Skeletal muscle satellite cell (primary cell): ENCODE data around the gene EXD2.
"Not testable (repeated sequence)": the region's sequence is repeated elsewhere in the genome, so short reads cannot be mapped to it uniquely, and the experiment has no call there.

ENCODE experiments used
- H3K27me3 ChIP-seq: 2 replicates; pipeline ENCODE4 v1.7.0; 2013; ENCODE audit warnings: low read length; ENCODE audit not compliant: control insufficient read depth, insufficient read depth
- H3K36me3 ChIP-seq: 2 replicates; pipeline ENCODE4 v1.7.0; 2013; ENCODE audit warnings: mild to moderate bottlenecking, control low read depth, low read length; ENCODE audit not compliant: insufficient read depth
- H3K4me1 ChIP-seq: 2 replicates; pipeline ENCODE4 v1.7.0; 2013; ENCODE audit warnings: low read length; ENCODE audit not compliant: control insufficient read depth, insufficient read depth
- H3K4me2 ChIP-seq: 2 replicates; pipeline ENCODE4 v1.7.0; 2013; ENCODE audit warnings: mild to moderate bottlenecking, low read length
- H3K4me3 ChIP-seq: 2 replicates; pipeline ENCODE4 v1.7.0; 2013; ENCODE audit warnings: low read length
- H3K9ac ChIP-seq: 2 replicates; pipeline ENCODE4 v1.7.0; 2013; ENCODE audit warnings: mild to moderate bottlenecking, low read depth, low read length, moderate library complexity
- H3K9me3 ChIP-seq: replicated peaks from 2 replicates; pipeline ENCODE4 v1.7.0; 2013; ENCODE audit warnings: mild to moderate bottlenecking, control low read depth, low read length

Gene EXD2

DNA sequence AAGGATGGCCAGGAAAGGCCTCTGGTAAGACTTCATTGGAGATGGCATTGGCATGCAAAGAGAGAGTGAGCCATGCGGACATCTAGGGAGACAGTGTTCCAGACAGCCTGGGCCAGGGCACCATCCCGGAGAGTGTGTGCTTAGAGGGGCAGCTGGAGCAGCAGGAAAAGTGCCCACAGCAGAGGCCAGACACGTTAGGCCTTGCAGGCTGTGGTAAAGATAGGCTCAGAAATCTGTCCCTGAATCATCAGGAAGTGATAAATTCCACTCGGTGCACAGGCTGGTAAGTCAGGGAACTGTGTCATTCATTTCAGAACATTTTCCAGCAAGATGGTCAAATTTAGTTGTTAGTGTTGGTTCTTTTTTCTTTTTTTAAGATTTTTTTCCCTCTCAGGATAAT, 77.5 kb downstream of the EXD2 start:
- peak overlapping the region; percentile 53 for H3K9ac ChIP-seq
- H3K4me2 ChIP-seq = peak overlapping the region; percentile 37
- H3K9me3 ChIP-seq = no peaks in the 10 kb centered on the region
- H3K4me1 ChIP-seq = peaks cover 32% of the 10 kb centered on the region
- H3K36me3 ChIP-seq = no peaks in the 10 kb centered on the region
- no peak overlapping the region for H3K4me3 ChIP-seq
- H3K27me3 ChIP-seq = no peaks in the 10 kb centered on the region

DNA sequence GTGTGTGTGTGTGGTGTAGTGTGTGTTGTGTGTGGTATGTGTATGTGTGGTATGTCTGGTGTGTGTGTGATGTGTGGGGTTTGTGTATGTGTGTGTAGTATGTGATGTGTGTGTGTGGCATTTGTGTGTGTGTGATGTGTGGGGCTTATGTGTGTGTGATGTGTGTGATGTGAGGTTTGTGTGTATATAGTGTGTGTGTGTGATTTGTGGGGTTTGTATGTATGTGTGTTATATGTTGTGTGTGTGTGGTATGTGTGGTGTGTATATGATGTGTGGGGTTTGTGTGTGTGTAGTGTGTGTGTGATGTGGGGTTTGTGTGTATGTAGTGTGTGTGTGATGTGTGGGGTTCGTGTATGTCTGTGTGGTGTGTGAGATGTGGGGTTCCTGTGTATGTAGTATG, 78.1 kb downstream of the EXD2 start:
- H3K4me2 ChIP-seq = peak overlapping the region; percentile 37
- peak overlapping the region; percentile 19 for H3K9ac ChIP-seq
- H3K36me3 ChIP-seq = no peaks in the 10 kb centered on the region
- no peaks in the 10 kb centered on the region for H3K9me3 ChIP-seq
- H3K4me1 ChIP-seq = peaks cover 25% of the 10 kb centered on the region
- no peaks in the 10 kb centered on the region for H3K27me3 ChIP-seq
- no peak overlapping the region for H3K4me3 ChIP-seq

DNA sequence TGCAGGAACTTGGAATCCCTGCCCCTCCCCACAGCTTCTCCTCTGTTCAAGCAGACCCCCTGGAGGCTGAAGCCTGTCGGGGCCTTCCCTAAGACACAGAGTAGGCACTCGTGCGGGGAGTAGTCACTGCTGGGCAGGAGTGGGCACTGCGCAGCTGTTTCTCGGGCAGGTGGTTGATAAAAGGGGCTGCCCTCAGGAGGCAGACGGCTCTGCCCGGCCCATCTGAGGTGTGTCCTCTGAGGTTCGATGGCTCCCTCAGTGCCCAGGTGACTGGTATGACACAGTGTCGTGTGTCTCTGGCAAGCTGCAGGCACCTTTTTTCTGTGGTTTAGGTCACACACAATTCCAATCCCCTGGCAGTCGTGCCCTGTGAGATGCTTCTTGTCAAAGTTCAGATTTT, 78.8 kb downstream of the EXD2 start:
- H3K27me3 ChIP-seq = no peaks in the 10 kb centered on the region
- no peak overlapping the region for H3K4me2 ChIP-seq
- H3K4me3 ChIP-seq = no peak overlapping the region
- peaks cover 25% of the 10 kb centered on the region for H3K4me1 ChIP-seq
- H3K36me3 ChIP-seq = no peaks in the 10 kb centered on the region
- H3K9me3 ChIP-seq = no peaks in the 10 kb centered on the region
- no peak overlapping the region for H3K9ac ChIP-seq

DNA sequence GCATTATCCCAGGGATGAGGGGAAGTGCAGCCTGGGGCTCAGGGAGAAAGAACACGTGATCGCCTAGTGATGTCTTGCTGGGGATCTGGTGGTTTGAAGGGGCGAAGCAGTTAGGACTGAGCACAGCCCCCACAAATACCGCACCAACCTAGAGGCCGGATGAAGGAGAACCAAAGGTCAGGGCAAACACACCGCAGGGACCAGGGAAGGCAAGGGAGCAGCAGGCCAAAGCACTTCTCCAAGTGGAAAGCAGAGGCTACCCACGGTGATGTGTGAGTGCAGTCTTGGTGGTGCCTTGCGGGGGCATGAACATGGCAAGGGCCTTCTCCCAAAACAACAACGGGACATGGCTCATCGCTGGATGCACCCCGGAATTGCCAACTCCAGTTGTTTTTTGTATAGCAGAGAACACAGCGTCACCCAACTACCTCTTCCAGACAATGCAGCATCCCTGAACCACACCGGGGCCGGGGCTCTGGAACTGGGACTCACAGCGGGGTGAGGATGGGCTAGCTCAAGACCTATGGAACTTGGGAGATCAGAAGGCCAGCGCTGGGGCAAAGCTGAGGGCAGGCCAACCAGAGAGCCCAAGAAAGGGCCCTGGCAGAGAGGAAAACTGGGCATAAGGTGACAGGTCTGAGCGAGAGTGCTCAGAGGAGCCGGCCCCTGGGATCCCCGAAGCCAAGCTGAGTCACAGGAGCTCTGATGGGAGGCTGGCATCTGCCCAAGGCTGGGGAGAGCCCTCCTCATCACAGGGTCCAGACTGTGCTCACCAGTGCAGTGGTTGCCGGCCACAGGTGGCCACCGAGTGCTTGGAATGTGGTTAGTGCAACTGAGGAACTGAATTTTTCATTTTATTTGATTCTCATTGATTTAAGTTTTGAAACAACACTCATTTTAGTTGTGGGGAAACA, 79.8 kb downstream of the EXD2 start:
- Histone ChIP-seq H3K4me2 (no peak overlapping the region), H3K27me3 (no peaks in the 10 kb centered on the region), H3K4me3 (no peak overlapping the region), H3K4me1 (peaks cover 25% of the 10 kb centered on the region), H3K36me3 (no peaks in the 10 kb centered on the region), H3K9me3 (no peaks in the 10 kb centered on the region), H3K9ac (no peak overlapping the region)

DNA sequence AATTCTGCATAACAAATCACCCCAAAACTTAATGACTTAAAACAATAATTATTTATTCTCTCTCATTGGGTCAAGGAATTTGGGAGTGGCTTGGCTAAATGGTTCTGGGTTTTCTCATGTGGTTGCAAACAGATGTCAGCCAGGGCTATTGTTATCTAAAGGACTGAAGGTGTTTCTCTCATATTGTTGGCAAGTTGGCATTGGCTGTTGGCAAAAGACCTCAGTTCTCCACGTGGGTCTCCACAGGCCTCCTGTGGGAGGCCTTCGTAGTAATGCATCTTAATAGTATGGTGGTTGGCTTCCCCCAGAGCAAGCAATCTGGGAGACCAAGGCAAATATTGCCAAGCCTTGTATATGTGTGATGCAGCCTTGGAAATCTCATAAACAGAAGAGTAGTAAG, 83.0 kb downstream of the EXD2 start:
- no peaks in the 10 kb centered on the region for H3K27me3 ChIP-seq
- no peak overlapping the region for H3K9ac ChIP-seq
- no peaks in the 10 kb centered on the region for H3K36me3 ChIP-seq
- no peak overlapping the region for H3K4me2 ChIP-seq
- H3K4me3 ChIP-seq = no peak overlapping the region
- peaks cover 6% of the 10 kb centered on the region for H3K4me1 ChIP-seq
- no peaks in the 10 kb centered on the region for H3K9me3 ChIP-seq

DNA sequence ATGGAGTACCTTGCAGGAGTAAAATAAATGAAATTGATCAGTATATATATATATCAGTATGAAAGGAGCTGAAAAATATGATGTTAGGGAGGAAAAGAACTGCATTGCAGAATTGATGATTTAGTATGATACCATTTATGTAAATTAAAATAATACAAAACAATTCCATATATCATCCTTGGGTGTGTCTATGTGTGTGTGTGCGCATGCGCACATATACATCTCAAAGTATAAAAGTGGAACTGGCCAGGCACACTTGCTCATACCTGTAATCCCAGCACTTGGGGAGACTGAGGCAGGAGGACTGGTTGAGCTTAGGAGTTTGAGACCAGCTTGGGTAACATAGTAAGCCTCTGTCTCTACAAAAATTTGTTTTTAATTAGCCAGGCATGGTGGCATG, 84.0 kb downstream of the EXD2 start:
- H3K4me1 ChIP-seq = peaks cover 2% of the 10 kb centered on the region
- no peaks in the 10 kb centered on the region for H3K9me3 ChIP-seq
- no peak overlapping the region for H3K4me2 ChIP-seq
- H3K9ac ChIP-seq = no peak overlapping the region
- H3K27me3 ChIP-seq = no peaks in the 10 kb centered on the region
- no peaks in the 10 kb centered on the region for H3K36me3 ChIP-seq
- no peak overlapping the region for H3K4me3 ChIP-seq

DNA sequence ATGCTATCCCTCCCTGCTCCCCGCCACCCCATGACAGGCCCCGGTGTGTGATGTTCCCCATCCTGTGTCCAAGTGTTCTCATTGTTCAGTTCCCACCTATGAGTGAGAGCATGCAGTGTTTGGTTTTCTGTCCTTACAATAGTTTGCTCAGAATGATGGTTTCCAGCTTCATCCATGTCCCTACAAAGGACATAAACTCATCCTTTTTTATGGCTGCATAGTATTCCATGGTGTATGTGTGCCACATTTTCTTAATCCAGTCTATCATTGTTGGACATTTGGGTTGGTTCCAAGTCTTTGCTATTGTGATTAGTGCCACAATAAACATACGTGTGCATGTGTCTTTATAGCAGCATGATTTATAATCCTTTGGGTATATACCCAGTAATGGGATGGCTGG, 86.1 kb downstream of the EXD2 start:
- not testable (repeated sequence) for H3K4me3 ChIP-seq

DNA sequence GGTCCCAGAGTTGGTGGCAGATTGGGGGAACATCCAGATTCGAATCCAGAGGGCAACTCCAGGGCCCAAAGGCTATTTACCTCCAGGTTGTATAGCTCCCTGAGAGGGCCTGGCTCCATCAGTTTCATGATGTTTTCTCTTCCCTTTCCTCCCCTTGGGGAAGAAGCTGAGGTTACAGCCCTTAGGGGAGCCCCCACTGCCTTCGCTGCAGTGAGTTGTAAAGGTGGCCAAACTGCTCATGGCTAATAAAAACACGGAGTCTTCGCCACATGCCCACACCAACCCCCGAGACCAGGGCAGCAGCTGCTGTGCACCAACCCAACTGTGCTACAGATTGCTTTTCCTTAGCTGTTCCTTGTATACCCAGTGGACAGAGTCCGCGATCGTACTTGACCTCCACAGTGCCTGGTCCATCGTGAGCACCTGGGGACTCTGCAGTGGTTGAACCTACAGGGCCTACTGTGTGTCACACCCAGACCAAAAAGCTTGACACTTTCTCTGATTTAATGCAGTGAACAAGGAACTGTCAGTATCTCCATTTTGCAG, 89.5 kb downstream of the EXD2 start:
- Histone ChIP-seq H3K9ac (no peak overlapping the region), H3K27me3 (no peaks in the 10 kb centered on the region), H3K4me2 (no peak overlapping the region), H3K36me3 (no peaks in the 10 kb centered on the region), H3K9me3 (no peaks in the 10 kb centered on the region), H3K4me1 (no peaks in the 10 kb centered on the region), H3K4me3 (no peak overlapping the region)

More for the DNA sequence above, 86.1 kb downstream of the EXD2 start:
- not testable (repeated sequence) for H3K4me2 ChIP-seq, H3K9ac ChIP-seq, H3K36me3 ChIP-seq, H3K27me3 ChIP-seq, H3K4me1 ChIP-seq, H3K9me3 ChIP-seq

DNA sequence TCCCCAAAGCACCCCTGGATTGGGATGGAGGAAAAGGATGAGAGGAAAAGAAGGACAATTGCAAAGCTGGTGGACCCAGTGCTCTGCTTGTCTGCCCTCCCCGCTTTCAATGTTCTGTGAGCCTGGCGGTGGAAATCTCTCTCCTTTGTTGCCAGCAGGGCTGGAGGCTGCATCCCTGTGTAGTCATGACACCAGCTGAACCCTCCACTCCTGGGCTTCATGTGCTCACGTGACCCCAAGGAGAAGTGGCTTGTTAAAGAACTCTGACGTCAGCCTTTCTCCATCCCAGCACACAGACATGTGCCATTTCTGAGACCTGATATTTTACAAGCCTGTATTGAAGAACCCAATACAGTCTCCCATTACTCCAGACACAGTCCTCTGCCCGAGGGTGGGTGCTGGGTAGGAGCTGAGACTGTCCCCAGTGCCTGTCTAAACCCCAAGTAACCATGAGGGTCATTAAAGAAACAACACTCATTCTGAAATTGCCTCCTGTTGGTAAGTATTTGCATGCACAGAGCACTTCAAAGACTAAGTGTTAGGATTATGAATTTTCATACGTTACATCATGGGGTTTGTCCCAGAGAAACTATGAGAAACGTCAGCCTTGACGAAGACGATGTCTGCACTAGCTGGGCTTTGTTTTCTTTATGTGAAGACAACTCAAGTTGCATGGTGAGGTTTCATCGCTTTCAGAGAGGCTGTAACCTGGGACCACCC, 90.3 kb downstream of the EXD2 start:
- no peaks in the 10 kb centered on the region for H3K36me3 ChIP-seq
- no peak overlapping the region for H3K4me2 ChIP-seq
- H3K9ac ChIP-seq = no peak overlapping the region
- no peaks in the 10 kb centered on the region for H3K9me3 ChIP-seq
- no peaks in the 10 kb centered on the region for H3K27me3 ChIP-seq
- no peak overlapping the region for H3K4me3 ChIP-seq
- no peaks in the 10 kb centered on the region for H3K4me1 ChIP-seq

DNA sequence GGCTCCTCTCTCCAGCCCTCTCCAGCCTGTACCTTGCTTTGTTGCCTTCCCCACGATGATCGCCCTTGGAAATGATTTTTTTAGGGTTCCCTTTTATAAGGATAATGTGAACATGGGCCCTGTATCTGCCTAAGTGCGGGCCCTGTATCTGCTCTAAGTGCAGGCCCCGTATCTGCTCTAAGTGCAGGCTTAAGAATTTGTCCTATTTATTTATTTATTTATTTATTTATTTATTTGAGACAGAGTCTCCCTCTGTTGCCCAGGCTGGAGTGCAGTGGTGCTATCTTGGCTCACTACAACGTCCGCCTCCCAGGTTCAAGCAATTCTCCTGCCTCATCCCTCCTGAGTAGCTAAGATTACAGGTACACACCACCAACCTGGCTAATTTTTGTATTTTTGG, 91.2 kb downstream of the EXD2 start:
- no peaks in the 10 kb centered on the region for H3K4me1 ChIP-seq
- H3K27me3 ChIP-seq = no peaks in the 10 kb centered on the region
- no peaks in the 10 kb centered on the region for H3K9me3 ChIP-seq
- H3K4me2 ChIP-seq = no peak overlapping the region
- H3K9ac ChIP-seq = no peak overlapping the region
- no peaks in the 10 kb centered on the region for H3K36me3 ChIP-seq
- no peak overlapping the region for H3K4me3 ChIP-seq

DNA sequence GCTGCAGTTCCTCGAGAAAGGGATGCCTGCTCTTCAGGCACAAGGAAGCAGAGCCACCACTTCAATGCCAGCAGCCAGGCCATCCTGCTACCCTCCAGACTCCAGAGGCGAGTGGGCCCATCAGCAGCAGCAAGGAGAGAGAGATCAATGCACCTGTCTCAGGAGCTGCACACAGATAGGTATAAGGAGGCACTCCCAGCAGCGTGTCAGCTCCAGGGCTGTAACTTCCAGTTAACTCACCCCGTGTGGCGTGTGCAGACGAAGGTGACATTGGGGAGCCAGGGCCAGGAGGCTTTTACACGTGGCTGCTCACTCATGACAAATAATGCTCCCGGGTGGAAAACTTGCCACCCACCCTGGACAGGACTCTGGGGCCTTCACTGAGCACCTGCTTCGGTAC, 92.9 kb downstream of the EXD2 start:
- no peaks in the 10 kb centered on the region for H3K27me3 ChIP-seq
- no peak overlapping the region for H3K9ac ChIP-seq
- H3K9me3 ChIP-seq = no peaks in the 10 kb centered on the region
- no peak overlapping the region for H3K4me3 ChIP-seq
- H3K4me2 ChIP-seq = no peak overlapping the region
- no peaks in the 10 kb centered on the region for H3K4me1 ChIP-seq
- H3K36me3 ChIP-seq = no peaks in the 10 kb centered on the region
